ENCODE data around the gene RIN3.

RIN3 gene

GRCh38 chr14:92737619-92738188 is 224.1 kb downstream of the RIN3 start:
- H3K27ac ChIP-seq (ENCODE audit: low read depth, low read length), result no peak overlapping the region
- no peaks in the 10 kb centered on the region for H3K4me1 ChIP-seq (ENCODE audit: control insufficient read depth, insufficient read depth, low read length)
- no peak overlapping the region for H3K9ac ChIP-seq (ENCODE audit: low read depth, low read length)
- H3K4me3 ChIP-seq (ENCODE audit: low read depth, low read length), result no peak overlapping the region
- no peaks in the 10 kb centered on the region for H3K9me3 ChIP-seq (ENCODE audit: control insufficient read depth, insufficient read depth, low read length)
- no peaks in the 10 kb centered on the region for H3K27me3 ChIP-seq (ENCODE audit: control insufficient read depth, insufficient read depth, low read length)
- H3K36me3 ChIP-seq (ENCODE audit: control insufficient read depth, insufficient read depth, low read length), result 0 out of 2 replicates have a peak, but pooled peaks cover 3% of the 10 kb centered on the region
